Measurements from ENCODE around the gene USP17L28. TPM values are rescaled to one million over a fixed set of nuclear protein-coding genes. Genes with fewer than 3 reads are reported as not detected.
"Not testable (repeated sequence)": the region's sequence is repeated elsewhere in the genome, so short reads cannot be mapped to it uniquely, and the experiment has no call there.

Gene USP17L28
- total RNA-seq, result not detected

DNA sequence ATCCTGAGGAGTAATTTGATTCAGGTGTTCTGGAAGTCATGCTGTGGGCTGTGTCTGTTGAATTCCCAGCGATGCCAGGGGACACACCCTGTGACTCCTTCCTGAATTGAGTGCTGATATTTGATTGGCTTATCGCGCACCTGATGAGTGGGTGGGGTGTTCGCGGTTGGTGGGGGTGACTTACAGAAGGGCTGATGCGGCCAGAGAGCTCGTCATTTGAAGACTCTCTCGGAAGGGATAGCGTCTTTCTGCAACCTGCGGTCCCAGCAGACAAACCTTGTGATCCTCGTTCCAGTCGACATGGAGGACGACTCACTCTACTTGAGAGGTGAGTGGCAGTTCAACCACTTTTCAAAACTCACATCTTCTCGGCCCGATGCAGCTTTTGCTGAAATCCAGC, at the start of gene USP17L28:
Gene USP17L28 (plus strand): TSS at position 301 of the 400 bp plus-strand sequence. CDS start 0 bp downstream, at position 301.
- H3K4me1 ChIP-seq (replicated peaks in 1 of 2); H3K27ac ChIP-seq; H3K4me3 ChIP-seq; in situ Hi-C loops (cut with MboI; ENCODE audit: low pct_unique_long_range_greater_than_20kb in 2 of 9, low sequenced_read_pairs in 9 of 9, unreplicated experiment in 9 of 9); ATAC-seq (replicated peaks in 6 of 8): not testable (repeated sequence)
- no CpG with 5 or more reads among the region's 15 CpGs for WGBS, 10 experiments

GRCh38 chr4:9324191-9324590, 24.5 kb upstream of the USP17L28 start:
- WGBS, 10 experiments, result 60% methylated on average over 1 of the region's 13 CpGs; no CpG with 5 or more reads in 9 of the 10 experiments
- in situ Hi-C loops (cut with MboI; ENCODE audit: low pct_unique_long_range_greater_than_20kb in 2 of 9, low sequenced_read_pairs in 9 of 9, unreplicated experiment in 9 of 9); H3K27ac ChIP-seq; H3K4me1 ChIP-seq (replicated peaks in 1 of 2); ATAC-seq (replicated peaks in 6 of 8); H3K4me3 ChIP-seq: not testable (repeated sequence)

- H3K4me3 ChIP-seq; H3K4me1 ChIP-seq (replicated peaks in 1 of 2); ATAC-seq (replicated peaks in 6 of 8); H3K27ac ChIP-seq; in situ Hi-C loops (cut with MboI; ENCODE audit: low pct_unique_long_range_greater_than_20kb in 2 of 9, low sequenced_read_pairs in 9 of 9, unreplicated experiment in 9 of 9): not testable (repeated sequence)
- no CpG with 5 or more reads among the region's 15 CpGs for WGBS, 10 experiments
These were observed 23.8 kb upstream of the USP17L28 start, which contains the start of gene USP17L24 for GRCh38 chr4:9324865-9325264. TSS of gene USP17L24 (plus strand) at chr4:9325165. CDS start at chr4:9325165, 0 bp downstream.

DNA sequence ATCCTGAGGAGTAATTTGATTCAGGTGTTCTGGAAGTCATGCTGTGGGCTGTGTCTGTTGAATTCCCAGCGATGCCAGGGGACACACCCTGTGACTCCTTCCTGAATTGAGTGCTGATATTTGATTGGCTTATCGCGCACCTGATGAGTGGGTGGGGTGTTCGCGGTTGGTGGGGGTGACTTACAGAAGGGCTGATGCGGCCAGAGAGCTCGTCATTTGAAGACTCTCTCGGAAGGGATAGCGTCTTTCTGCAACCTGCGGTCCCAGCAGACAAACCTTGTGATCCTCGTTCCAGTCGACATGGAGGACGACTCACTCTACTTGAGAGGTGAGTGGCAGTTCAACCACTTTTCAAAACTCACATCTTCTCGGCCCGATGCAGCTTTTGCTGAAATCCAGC, 19.1 kb upstream of the USP17L28 start, which contains the start of gene USP17L25:
Gene USP17L25 (plus strand): TSS at position 301 of the 400 bp plus-strand sequence. CDS start 0 bp downstream, at position 301.
- H3K4me3 ChIP-seq, result not testable (repeated sequence)
- WGBS, 10 experiments, result no CpG with 5 or more reads among the region's 15 CpGs

DNA sequence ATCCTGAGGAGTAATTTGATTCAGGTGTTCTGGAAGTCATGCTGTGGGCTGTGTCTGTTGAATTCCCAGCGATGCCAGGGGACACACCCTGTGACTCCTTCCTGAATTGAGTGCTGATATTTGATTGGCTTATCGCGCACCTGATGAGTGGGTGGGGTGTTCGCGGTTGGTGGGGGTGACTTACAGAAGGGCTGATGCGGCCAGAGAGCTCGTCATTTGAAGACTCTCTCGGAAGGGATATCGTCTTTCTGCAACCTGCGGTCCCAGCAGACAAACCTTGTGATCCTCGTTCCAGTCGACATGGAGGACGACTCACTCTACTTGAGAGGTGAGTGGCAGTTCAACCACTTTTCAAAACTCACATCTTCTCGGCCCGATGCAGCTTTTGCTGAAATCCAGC, 14.3 kb upstream of the USP17L28 start, which contains the start of gene USP17L26:
Gene USP17L26 (plus strand): TSS at position 301 of the 400 bp plus-strand sequence. CDS start 0 bp downstream, at position 301.
- H3K4me3 ChIP-seq; in situ Hi-C loops (cut with MboI; ENCODE audit: low pct_unique_long_range_greater_than_20kb in 2 of 9, low sequenced_read_pairs in 9 of 9, unreplicated experiment in 9 of 9); H3K27ac ChIP-seq; H3K4me1 ChIP-seq (replicated peaks in 1 of 2); ATAC-seq (replicated peaks in 6 of 8): not testable (repeated sequence)
- no CpG with 5 or more reads among the region's 15 CpGs for WGBS, 10 experiments

More for the DNA sequence above, 19.1 kb upstream of the USP17L28 start, which contains the start of gene USP17L25:
- H3K4me1 ChIP-seq (replicated peaks in 1 of 2); in situ Hi-C loops (cut with MboI; ENCODE audit: low pct_unique_long_range_greater_than_20kb in 2 of 9, low sequenced_read_pairs in 9 of 9, unreplicated experiment in 9 of 9); H3K27ac ChIP-seq; ATAC-seq (replicated peaks in 6 of 8): not testable (repeated sequence)

DNA sequence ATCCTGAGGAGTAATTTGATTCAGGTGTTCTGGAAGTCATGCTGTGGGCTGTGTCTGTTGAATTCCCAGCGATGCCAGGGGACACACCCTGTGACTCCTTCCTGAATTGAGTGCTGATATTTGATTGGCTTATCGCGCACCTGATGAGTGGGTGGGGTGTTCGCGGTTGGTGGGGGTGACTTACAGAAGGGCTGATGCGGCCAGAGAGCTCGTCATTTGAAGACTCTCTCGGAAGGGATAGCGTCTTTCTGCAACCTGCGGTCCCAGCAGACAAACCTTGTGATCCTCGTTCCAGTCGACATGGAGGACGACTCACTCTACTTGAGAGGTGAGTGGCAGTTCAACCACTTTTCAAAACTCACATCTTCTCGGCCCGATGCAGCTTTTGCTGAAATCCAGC, 9.6 kb upstream of the USP17L28 start, which contains the start of gene USP17L5:
Gene USP17L5 (plus strand): TSS at position 301 of the 400 bp plus-strand sequence. CDS start 0 bp downstream, at position 301.
- ATAC-seq (replicated peaks in 6 of 8); H3K4me3 ChIP-seq; H3K27ac ChIP-seq; in situ Hi-C loops (cut with MboI; ENCODE audit: low pct_unique_long_range_greater_than_20kb in 2 of 9, low sequenced_read_pairs in 9 of 9, unreplicated experiment in 9 of 9); H3K4me1 ChIP-seq (replicated peaks in 1 of 2): not testable (repeated sequence)
- no CpG with 5 or more reads among the region's 15 CpGs for WGBS, 10 experiments

DNA sequence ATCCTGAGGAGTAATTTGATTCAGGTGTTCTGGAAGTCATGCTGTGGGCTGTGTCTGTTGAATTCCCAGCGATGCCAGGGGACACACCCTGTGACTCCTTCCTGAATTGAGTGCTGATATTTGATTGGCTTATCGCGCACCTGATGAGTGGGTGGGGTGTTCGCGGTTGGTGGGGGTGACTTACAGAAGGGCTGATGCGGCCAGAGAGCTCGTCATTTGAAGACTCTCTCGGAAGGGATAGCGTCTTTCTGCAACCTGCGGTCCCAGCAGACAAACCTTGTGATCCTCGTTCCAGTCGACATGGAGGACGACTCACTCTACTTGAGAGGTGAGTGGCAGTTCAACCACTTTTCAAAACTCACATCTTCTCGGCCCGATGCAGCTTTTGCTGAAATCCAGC, 4.8 kb upstream of the USP17L28 start, which contains the start of gene USP17L27:
Gene USP17L27 (plus strand): TSS at position 301 of the 400 bp plus-strand sequence. CDS start 0 bp downstream, at position 301.
- no CpG with 5 or more reads among the region's 15 CpGs for WGBS, 10 experiments
- ATAC-seq (replicated peaks in 6 of 8); H3K4me1 ChIP-seq (replicated peaks in 1 of 2); in situ Hi-C loops (cut with MboI; ENCODE audit: low pct_unique_long_range_greater_than_20kb in 2 of 9, low sequenced_read_pairs in 9 of 9, unreplicated experiment in 9 of 9); H3K27ac ChIP-seq; H3K4me3 ChIP-seq: not testable (repeated sequence)

DNA sequence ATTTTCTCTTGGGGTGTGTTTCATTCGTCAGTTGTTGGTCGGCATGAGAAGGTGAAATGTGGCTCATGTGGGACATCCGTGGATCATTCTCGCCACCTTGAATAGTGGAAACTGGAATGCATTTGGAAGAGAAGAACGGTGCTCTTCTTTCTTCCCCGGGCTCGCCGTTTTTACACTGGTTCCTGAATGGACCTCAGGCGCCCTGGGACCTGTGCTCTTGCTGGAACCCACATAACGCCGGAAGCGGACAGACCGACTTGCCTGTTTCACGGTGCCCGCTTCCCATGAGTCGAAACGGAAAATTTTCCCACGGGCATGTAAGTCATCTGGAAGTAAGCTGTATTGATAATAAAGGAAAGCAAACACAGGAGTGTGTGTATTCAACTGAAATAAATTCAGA, 2.2 kb downstream of the USP17L28 start:
- H3K4me3 ChIP-seq; H3K4me1 ChIP-seq (replicated peaks in 1 of 2); in situ Hi-C loops (cut with MboI; ENCODE audit: low pct_unique_long_range_greater_than_20kb in 2 of 9, low sequenced_read_pairs in 9 of 9, unreplicated experiment in 9 of 9); ATAC-seq (replicated peaks in 6 of 8); H3K27ac ChIP-seq: not testable (repeated sequence)
- no CpG with 5 or more reads among the region's 18 CpGs for WGBS, 10 experiments

DNA sequence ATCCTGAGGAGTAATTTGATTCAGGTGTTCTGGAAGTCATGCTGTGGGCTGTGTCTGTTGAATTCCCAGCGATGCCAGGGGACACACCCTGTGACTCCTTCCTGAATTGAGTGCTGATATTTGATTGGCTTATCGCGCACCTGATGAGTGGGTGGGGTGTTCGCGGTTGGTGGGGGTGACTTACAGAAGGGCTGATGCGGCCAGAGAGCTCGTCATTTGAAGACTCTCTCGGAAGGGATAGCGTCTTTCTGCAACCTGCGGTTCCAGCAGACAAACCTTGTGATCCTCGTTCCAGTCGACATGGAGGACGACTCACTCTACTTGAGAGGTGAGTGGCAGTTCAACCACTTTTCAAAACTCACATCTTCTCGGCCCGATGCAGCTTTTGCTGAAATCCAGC, 4.6 kb downstream of the USP17L28 start, which contains the start of gene USP17L29:
Gene USP17L29 (plus strand): TSS at position 301 of the 400 bp plus-strand sequence. CDS start 0 bp downstream, at position 301.
- H3K4me3 ChIP-seq; ATAC-seq (replicated peaks in 6 of 8); H3K27ac ChIP-seq; H3K4me1 ChIP-seq (replicated peaks in 1 of 2); in situ Hi-C loops (cut with MboI; ENCODE audit: low pct_unique_long_range_greater_than_20kb in 2 of 9, low sequenced_read_pairs in 9 of 9, unreplicated experiment in 9 of 9): not testable (repeated sequence)
- WGBS, 10 experiments, result no CpG with 5 or more reads among the region's 15 CpGs

GRCh38 chr4:9362829-9363228, 14.1 kb downstream of the USP17L28 start, which contains the start of gene USP17L30:
TSS of gene USP17L30 (plus strand) at chr4:9363129. CDS start at chr4:9363129, 0 bp downstream.
- H3K27ac ChIP-seq; H3K4me3 ChIP-seq; H3K4me1 ChIP-seq (replicated peaks in 1 of 2); in situ Hi-C loops (cut with MboI; ENCODE audit: low pct_unique_long_range_greater_than_20kb in 2 of 9, low sequenced_read_pairs in 9 of 9, unreplicated experiment in 9 of 9); ATAC-seq (replicated peaks in 6 of 8): not testable (repeated sequence)
- no CpG with 5 or more reads among the region's 15 CpGs for WGBS, 10 experiments

GRCh38 chr4:9379881-9380280, 31.2 kb downstream of the USP17L28 start:
- H3K4me3 ChIP-seq; ATAC-seq (replicated peaks in 6 of 8); H3K4me1 ChIP-seq (replicated peaks in 1 of 2); in situ Hi-C loops (cut with MboI; ENCODE audit: low pct_unique_long_range_greater_than_20kb in 2 of 9, low sequenced_read_pairs in 9 of 9, unreplicated experiment in 9 of 9); H3K27ac ChIP-seq: not testable (repeated sequence)
- 0 to 71% (median 17%) methylated on average over 1 of the region's 1 CpG; no CpG with 5 or more reads in 7 of the 10 experiments for WGBS, 10 experiments

- WGBS, 10 experiments, result no CpG with 5 or more reads among the region's 36 CpGs
- ATAC-seq (replicated peaks in 6 of 8), result not testable (repeated sequence)
These were observed 32.4 kb downstream of the USP17L28 start for GRCh38 chr4:9381012-9381534.

DNA sequence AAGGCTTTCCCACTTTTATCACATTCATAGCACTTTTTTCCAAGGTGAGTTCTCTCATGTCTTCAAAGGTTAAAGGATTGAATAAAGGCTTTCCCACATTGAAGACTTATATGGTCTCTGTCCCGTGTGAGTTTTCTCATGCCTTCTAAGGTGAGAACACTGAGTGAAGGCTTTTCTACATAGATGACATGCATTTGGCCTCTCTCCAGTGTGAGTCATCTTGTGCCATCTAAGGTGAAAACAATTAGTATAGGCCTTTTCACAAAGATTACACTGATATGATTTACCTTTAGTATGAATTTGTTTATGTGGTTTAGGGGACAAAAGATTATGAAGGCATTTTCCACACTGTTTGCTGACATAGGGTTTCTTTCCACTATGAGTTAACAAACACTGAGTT, 35.4 kb downstream of the USP17L28 start:
- in situ Hi-C loops (cut with MboI; ENCODE audit: low pct_unique_long_range_greater_than_20kb in 2 of 9, low sequenced_read_pairs in 9 of 9, unreplicated experiment in 9 of 9), result no loop called here
- Histone ChIP-seq H3K27ac (no peak overlapping the region), H3K4me1 (replicated peaks in 1 of 2) (no peaks in the 10 kb centered on the region), H3K4me3 (no peak overlapping the region)
- WGBS, 10 experiments, result 0 to 70% (median 27%) methylated on average over 1 of the region's 1 CpG; no CpG with 5 or more reads in 6 of the 10 experiments
- no peak for ATAC-seq (replicated peaks in 6 of 8)

More at GRCh38 chr4:9381012-9381534, 32.4 kb downstream of the USP17L28 start:
- in situ Hi-C loops (cut with MboI; ENCODE audit: low pct_unique_long_range_greater_than_20kb in 2 of 9, low sequenced_read_pairs in 9 of 9, unreplicated experiment in 9 of 9); H3K27ac ChIP-seq; H3K4me3 ChIP-seq; H3K4me1 ChIP-seq (replicated peaks in 1 of 2): not testable (repeated sequence)
